K562 (cell line): ENCODE data around the gene CEBPZ. TPM values are rescaled to one million over a fixed set of nuclear protein-coding genes. Genes with fewer than 3 reads are reported as not detected.
A peak's percentile ranks its signal among the peaks of the same experiment; 100 is the strongest.

ENCODE experiments used
- ATF3 ChIP-seq, 2 experiments: fragments of 450-650 bp in 1 of 2; sonication (generic) in 1 of 2; formaldehyde crosslinking in 1 of 2; IDR thresholded peaks in 1 of 2; conservative IDR thresholded peaks in 1 of 2; 2 replicates each; pipeline versions ENCODE4 v1.6.1 to v1.8.1; 2016 to 2023; ENCODE audit warnings: mild to moderate bottlenecking in 2 of 2, moderate library complexity in 2 of 2, inconsistent platforms in 1 of 2, missing genetic modification reagents in 1 of 2
- GTF2E2 ChIP-seq: fragments of 200-800 bp; sonication (Bioruptor generic); IDR thresholded peaks from 2 replicates; pipeline ENCODE4 v1.6.1; 2016; ENCODE audit warnings: missing genetic modification characterization, missing compliant biosample characterization
- L3MBTL2 ChIP-seq: fragments of 450-650 bp; IDR thresholded peaks from 2 replicates; pipeline ENCODE4 v1.6.1; 2016; ENCODE audit warnings: mild to moderate bottlenecking, moderate library complexity
- MGA ChIP-seq: fragments of 450-650 bp; IDR thresholded peaks from 2 replicates; pipeline ENCODE4 v1.6.1; 2016; ENCODE audit warnings: mild to moderate bottlenecking, moderate library complexity
- PHF20 ChIP-seq: fragments of 450-650 bp; IDR thresholded peaks from 2 replicates; pipeline ENCODE4 v1.6.1; 2018; ENCODE audit not compliant: partially characterized antibody
- RBM34 ChIP-seq: fragments of 200-400 bp; formaldehyde crosslinking; IDR thresholded peaks from 2 replicates; pipeline ENCODE4 v1.6.1; 2018; ENCODE audit warnings: low read length, borderline replicate concordance; ENCODE audit not compliant: insufficient read depth
- SREBF1 ChIP-seq: fragments of 150-350 bp; IDR thresholded peaks from 2 replicates; pipeline ENCODE4 v1.6.1; 2014; ENCODE audit warnings: antibody characterized with exemption, low read depth, low read length, borderline replicate concordance
- ZBTB7A ChIP-seq: IDR thresholded peaks from 2 replicates; pipeline ENCODE4 v1.6.1; 2011; ENCODE audit warnings: low read depth, mild to moderate bottlenecking, low read length, moderate library complexity, borderline replicate concordance; ENCODE audit not compliant: control insufficient read depth
- ZNF263 ChIP-seq: sonication (generic); formaldehyde crosslinking; IDR thresholded peaks from 2 replicates; pipeline ENCODE4 v1.8.0; 2022; ENCODE audit warnings: mild to moderate bottlenecking, missing genetic modification reagents, borderline replicate concordance
- ZNF280B ChIP-seq: fragments of 250-450 bp; sonication (Bioruptor Pico); IDR thresholded peaks from 2 replicates; pipeline ENCODE4 v1.5.1; 2021; ENCODE audit warnings: mild to moderate bottlenecking
- ZNF444 ChIP-seq: fragments of 250-450 bp; sonication (Bioruptor Pico); IDR thresholded peaks from 2 replicates; pipeline ENCODE4 v1.4.0; 2020; ENCODE audit warnings: mild to moderate bottlenecking, moderate library complexity
- polyA plus RNA-seq, 8 experiments: library from polyadenylated mRNA; depleted of rRNA in 4 of 8; stranded (reverse) in 5 of 8; unstranded in 3 of 8; fragments of >200 nt; fragmentation: Nextera tagmentation in 2 of 8; fragmentation: Illumina TruSeq in 1 of 8; extraction: Ambion mirVana in 2 of 8; extraction: Trizol in 1 of 8; gene quantifications; 2 replicates each; pipeline versions ENCODE4 v1.2.1 to v1.2.3, GENCODE V29; 2011 to 2014; ENCODE audit warnings: inconsistent platforms in 1 of 8, missing spikeins in 1 of 8
- total RNA-seq, 7 experiments: library from RNA; depleted of rRNA in 6 of 7; stranded (reverse); fragments of >200 nt in 6 of 7; fragmentation: Illumina TruSeq in 2 of 7; extraction: Trizol in 2 of 7; gene quantifications; 2 replicates each; pipeline versions ENCODE4 v1.2.1 to v1.2.3, GENCODE V29; 2011 to 2021; ENCODE audit warnings: low replicate concordance in 1 of 7

Gene CEBPZ
- total and polyA plus RNA-seq, 9 of the 15 experiments (the other 6 are each of a cell fraction or from before 2014, with no cell fraction given): 49.7 to 160 (median 82.8) TPM

GRCh38 chr2:37231241-37232130 lies at the start of gene CEBPZ, which contains the start of gene NDUFAF7 (continued):
- peak; percentile 87; the same call in 1 of the 2 replicates for TF ChIP-seq GTF2E2 (tag)
- TF ChIP-seq ZNF444: no peak
- 0 out of 2 replicates have a peak, but pooled peaks have one; percentile 11 for TF ChIP-seq ZNF263 (CRISPR knock-in tag)
- TF ChIP-seq SREBF1: no peak
- peak; percentile 53; the same call in 1 of the 2 replicates for TF ChIP-seq MGA
- 0 out of 2 replicates have a peak, but pooled peaks have one; percentile 61 for TF ChIP-seq ZBTB7A
- TF ChIP-seq PHF20: peak; percentile 91
- TF ChIP-seq RBM34: no peak
- no peak for TF ChIP-seq ZNF280B (CRISPR knock-in tag)
- TF ChIP-seq ATF3 (IDR thresholded peaks at IDR 0.05): 0 out of 2 replicates have a peak, but pooled peaks have one; percentile 30
- TF ChIP-seq ATF3 (CRISPR knock-in tag; conservative IDR thresholded peaks at IDR 0.05): no peak
- peak; percentile 84 for TF ChIP-seq L3MBTL2
